GM18873 (cell line): Measurements from ENCODE around the gene BMP7.

Experiments
- ATAC-seq: cut with Tn5 transposase; IDR thresholded peaks from one replicate; pipeline ENCODE4 v1.9.1; 2021; ENCODE audit warnings: mild to moderate bottlenecking, moderate library complexity, moderate number of reproducible peaks; ENCODE audit not compliant: unreplicated experiment, low FRiP score

The BMP7 gene

DNA sequence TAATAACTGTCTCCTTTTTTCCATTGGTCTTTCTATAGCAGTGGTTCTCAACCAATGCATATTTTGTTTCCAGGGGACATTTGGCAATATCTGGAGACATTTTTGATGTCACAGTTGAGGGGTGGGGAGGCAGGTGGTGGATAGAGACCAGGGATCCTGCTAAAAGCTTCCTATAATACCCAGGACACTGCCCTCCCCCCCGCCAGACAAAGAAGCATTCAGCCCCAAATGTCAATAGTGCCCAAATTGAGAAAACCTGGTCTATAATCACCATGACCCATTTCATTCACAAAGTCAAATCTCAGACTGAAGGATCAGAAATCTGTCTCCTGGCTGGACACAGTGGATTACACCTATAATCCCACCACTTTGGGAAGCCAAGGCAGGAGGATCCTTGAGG lies 128.8 kb downstream of the BMP7 start:
- ATAC-seq, result no peak

DNA sequence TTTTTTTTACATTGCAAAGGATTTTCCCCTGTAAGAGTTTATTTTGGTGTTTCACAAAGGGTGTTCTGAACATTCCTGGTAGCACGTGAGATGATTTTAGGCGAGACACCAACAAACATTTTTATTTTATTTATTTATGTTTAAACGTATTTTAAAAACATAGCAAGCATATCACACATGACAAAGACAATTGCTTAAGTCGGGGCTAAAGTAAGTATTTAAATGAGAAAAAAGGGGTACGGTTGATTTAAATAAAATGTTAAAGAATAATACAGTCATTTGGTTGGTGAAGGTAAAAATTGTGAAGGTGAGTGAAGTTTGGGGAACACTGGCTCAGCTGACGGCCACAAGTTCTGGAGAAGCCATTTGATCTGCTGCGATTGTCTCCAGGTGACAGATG lies 129.7 kb downstream of the BMP7 start:
- no peak for ATAC-seq

DNA sequence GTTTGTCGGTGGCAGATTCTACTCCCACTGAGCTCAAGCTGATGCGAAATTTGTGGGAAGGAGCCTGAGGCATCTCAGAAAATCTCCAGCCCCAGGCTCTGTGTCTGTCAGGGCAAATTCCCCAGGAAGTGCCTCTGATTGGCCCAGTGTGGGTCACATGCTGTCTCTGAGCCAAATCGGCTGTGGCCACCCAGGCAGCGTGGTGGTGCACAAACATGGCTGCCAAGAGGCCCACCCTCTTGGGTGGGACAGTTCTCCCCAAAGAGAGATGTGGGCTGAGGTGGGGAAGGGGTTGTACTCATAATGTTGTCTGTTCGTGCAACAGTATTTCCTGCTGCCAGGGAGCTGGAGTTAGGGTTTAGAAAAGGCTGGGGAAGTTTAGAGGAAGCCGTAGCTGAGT lies 130.6 kb downstream of the BMP7 start:
- no peak for ATAC-seq

DNA sequence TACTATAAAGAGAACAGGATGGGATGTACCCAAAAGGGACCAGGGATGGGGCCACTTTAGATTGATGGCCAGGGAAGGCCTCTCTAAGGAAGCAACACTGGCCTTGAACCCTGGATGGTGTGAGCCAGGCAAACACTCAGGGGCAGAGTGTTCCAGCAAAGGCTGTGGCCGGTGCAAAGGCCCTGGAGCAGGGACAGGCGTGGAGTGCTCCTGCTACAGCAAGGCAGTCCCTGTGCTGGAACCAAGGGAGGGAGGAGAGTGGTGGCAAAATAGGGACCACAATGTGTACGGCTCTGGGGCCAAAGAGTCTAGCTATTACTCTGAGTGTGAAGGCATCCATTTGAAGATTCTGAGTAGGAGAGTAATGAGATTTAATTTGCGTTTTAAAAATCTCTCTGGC lies 131.6 kb downstream of the BMP7 start:
- ATAC-seq, result no peak

DNA sequence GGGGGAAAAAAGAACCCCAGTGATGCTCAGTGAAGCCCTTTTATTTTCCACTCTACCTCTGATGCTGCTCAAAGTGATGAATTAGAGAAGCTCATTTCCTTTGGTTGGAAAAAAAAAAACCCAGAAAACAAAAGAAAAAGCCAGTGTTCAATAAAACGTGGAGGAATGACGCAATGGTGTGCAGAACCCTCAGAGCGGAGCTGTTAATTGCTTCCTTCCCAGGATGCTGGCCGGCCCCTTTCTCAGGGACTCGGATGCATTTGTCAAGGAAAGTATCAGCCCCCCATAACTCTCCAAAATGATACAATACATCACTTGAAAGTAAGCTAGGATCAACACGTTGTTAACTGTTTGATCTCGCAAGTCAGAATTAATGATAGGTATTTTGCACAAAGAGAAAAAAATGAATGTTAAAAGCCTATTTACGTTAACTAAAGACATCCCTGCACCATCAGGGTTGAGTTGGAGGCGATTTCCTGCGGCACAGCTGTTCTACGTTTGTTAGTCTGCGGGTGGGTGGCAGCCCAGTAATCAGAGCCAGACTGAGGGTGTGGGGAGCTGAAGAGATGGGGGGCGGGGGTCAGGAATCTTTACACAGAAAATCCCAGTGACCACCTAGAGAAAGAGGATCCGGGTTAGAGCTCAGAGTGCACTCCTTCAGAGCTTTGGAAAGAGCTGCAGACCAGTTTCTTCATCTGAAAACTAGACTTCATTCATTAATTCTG lies 132.4 kb downstream of the BMP7 start:
- no peak for ATAC-seq

DNA sequence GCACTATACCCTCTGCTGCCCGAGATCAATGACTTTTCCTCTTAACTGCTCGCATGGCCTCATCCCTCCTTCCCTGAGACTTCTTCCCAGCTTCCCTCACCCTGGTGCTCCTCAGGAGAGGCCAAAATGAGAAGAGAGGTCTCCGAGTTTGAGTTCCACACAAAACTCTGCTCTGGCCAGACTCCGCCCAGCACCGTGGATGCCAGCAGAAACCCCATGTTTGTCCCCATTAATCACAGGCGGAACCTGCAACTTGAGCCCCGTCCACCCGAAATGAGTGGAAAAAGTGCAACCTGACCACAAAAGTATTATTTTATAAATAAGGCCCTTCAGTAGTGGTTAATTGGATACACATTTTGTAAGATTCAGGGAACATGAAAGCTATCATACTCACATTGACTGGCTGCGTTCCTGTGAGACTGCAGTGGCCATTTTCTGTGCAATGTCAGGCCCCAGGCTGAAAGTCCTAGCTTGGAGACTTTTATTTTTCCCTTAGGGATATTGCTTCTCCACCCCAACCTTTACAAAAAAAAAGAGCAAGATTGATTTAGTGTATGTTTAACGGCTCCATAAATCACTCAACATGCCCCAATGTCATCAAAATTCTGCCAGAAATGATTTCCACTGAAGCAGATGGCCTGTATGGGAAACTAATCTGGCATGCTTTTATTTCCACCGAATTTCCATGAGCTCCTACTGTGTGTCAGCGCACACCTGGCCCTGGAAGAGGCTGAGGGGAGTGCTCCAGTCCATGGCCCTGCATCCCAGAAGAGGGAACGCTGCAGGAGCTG lies 134.6 kb downstream of the BMP7 start:
- no peak for ATAC-seq

DNA sequence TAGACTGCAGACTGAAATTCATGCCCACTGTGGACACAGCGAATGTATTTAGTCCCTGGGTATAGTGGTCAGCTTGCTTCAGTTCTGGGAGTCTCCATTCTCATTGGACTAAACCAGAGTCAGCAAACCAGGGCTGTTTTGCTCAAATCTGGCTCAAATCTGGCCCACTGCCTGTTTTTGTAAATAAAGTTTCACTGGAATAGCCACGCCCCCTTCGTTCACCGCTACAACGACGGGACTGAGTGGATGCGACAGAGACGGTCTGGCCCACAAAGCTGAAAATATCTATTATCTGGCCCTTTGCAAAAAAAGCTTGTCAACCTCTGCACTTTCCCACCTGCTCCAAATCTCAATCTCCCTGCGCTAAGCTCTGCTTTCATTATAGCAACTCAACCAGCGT lies 135.4 kb downstream of the BMP7 start:
- no peak for ATAC-seq

DNA sequence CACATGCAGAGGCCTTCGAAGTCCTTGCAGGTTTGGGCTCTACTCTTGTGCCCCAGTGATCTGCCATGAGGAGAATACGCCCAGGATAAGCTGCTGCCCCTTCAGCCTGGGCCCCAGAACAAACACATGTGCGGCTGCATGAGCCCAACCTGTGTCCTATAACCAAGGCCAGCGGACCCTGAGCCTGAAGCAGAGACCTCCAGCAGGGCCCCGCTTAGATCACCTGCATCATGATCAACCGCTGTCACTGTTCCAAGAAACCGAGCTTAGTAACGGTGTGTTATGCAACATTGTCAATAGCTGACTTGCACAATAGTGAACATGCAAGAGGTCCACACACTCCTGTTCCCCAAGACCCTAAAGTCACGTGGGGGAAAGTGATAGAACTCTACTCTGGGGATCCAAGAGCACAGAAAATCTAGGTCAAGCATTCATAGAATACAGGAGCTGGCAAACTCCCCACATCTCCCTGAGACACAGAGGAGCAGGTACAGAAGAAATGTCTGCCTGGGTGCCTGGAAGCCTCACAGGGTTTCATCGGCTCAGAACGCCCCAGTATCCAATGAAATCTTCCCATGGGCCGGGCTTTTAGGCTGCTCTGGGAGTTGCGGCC lies 136.2 kb downstream of the BMP7 start:
- no peak for ATAC-seq

DNA sequence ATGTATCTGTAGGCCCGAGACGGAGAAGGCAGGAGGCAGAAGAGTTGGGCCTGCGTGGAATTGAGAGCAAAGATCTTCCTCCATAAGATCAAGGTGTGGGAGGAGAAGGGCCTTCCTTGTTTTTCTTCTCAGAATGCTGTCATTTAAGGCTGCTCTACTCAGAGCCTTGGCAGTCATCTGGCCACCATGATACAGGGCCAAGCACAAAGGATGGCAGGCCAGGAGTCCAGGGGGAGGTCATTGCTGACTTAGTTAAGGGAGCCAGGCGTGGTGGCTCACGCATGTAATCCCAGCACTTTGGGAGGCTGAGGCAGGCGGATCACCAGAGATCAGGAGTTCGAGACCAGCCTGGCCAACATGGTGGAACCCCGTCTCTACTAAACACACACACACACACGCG lies 137.1 kb downstream of the BMP7 start:
- no peak for ATAC-seq

DNA sequence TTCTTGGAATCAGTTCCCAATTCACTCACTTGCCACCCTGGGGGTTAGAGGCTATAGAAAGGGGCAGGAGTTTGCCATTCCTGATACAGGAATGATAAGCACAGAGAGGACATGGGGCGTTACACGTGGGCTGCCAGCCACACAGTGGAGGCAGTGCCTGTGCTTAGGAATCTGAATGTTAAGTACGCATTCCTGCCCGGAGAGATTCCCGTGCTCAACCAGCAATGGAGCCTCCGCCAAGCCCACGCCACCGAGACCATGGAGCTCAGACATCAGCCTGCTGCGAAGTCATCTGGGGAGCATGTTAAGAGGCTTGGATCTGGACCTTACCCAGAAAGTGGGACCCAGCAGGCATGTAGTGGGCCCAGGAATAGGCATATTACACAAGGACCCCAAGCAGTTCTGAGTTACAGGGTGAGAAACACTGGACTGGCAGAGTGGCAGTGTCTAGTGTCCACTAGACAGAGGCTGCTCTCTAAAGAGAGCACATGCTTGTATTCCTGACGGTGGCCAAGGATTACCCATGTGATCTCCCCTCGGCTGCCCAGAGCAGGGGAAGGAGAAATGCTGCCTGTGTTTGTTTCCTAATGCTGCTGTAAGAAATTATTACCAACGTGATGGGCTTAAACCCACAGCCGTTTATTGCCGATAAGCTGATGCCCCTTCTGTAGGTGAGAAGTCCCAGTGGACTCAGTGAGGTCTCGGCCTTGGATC lies 138.2 kb downstream of the BMP7 start:
- ATAC-seq, result no peak

DNA sequence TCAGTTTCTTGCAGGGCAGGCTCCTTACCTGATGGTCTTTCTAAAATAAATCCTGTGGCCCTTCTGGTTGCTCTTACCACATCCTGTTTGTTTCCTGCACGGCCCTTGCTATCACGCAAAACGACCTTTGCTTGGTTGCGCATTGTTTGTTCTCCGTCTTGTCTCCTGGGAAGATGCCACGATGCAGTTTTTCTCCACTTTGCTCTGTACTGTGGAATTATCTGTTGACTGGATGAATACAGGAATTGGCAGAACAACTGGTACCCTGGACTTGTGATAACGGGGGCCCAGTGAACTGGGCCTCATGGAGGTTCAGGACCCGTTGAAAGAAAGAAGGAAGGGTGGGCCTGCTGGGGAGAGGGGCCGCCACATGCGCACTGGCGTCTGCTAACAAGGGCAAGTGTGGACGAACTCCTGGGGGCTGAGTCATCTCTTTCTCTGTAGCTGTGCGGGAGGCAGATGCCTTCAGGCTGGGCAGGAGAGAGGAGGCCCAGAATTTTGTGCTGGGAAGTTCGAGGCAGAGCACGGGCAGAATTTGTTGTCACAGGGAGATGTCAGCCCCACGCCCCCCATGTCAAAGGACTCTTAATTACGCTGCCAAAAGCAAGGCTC lies 139.9 kb downstream of the BMP7 start:
- ATAC-seq, result no peak

DNA sequence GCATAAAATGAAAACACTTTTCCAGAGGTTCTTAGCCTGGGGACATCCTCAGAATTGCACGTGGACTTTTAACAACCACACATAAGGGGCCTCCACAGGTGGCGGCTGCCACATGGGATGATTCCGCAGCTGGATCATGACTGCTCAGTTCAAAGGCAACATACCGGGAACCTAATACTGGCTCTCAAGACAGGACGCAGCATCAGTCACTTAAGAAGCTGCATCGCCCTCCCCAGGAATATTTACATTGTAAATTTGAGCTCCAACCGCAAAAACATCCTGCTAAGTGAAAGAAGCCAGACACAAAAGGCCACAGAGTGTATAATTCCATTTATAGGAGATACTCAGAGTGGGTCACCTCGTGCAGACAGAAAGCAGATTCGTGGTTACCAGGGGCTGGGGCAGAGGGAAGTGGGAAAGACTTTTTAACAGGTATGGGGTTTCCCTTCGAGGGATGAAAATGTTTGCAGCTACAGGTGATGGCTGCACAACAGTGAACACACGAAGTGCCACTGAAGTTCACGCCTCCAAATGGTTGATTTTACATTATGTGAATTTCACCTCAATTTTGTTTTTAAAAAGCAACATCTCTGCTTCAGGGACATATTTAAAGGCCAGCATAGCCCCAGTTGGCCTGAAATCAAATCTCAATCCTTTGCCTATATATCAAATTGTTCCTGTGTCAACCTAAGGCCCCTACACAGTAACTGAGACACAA lies 141.5 kb downstream of the BMP7 start:
- no peak for ATAC-seq

DNA sequence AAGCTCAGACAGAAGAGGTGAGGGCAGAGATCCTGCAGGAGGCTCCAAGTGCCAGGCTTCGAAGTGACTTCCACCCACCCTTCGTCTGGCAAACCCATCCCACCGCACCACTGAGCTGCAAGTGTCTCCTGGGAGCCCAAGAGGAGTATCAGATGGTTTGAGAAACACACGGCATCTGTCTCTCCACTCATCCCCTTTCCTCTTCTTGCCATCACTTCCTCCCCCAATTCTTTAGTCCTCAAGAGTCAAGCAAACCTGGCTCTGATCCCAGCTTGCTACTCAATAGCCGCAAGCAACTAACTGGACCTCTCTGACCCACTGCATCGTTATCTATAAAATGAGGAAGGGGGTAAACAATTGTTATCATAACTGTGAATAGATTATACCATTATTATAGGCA lies 142.1 kb downstream of the BMP7 start:
- no peak for ATAC-seq

DNA sequence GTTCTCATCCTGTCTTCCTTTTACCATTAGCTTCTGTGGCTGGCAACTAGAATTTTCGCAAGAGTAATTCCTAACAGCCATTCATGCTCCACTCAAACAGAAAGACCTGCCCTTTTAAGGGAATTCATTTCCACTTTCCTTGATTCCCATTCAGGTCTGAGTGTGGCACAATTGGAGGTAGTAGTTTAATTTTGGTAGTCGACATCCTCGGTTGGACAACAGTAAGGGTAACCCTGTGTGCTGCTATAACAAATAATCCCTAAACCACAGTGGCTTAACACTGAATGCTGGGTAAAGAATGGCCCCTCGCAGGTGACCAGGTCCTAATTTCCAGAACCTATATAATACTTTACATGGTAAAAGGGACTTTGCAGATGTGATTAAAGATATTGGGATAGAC lies 142.9 kb downstream of the BMP7 start:
- no peak for ATAC-seq

DNA sequence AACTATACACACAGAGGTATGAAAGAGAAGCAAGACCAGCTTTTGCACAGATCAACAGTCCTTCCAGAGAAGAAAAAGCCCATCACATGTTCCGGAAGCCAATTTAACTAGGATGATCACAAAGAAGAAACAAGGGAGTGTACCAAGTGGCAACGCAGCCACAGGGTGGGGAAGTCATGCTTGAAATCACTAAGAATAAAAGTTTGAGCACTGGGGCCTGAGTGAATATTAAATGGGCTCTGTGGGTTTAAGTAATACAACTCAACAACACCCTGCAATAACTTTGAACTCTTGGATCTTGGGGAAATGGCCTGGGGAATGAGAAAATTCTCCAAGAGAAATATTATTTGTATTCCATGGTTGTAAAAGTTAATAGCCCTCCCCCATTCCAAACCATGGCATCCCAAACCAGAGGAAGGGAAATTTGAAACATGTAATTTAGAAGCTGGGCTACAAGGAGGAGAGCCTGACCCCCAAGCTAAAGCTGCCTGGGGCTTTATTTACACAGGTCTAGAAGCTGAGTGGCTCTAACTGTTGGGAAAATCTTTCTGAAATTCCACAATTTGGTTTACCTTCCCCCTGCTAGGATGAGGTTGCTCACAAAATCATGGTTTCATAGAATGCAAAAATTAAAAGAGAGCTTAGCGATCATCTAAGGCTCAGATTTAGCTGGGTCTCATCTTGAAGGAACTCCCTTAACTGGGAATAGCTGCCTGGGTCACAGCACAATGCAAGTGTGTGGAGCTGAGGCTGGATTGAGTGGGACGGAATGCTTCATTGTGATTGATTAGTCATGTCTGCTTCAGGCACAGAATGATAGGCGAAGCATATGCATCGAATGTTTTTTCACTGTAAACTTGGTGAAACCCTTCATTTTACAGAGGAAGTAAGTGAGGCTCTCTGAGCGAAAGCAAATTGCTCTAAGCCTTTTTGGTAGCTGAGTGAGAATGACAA lies 143.6 kb downstream of the BMP7 start:
- no peak for ATAC-seq

DNA sequence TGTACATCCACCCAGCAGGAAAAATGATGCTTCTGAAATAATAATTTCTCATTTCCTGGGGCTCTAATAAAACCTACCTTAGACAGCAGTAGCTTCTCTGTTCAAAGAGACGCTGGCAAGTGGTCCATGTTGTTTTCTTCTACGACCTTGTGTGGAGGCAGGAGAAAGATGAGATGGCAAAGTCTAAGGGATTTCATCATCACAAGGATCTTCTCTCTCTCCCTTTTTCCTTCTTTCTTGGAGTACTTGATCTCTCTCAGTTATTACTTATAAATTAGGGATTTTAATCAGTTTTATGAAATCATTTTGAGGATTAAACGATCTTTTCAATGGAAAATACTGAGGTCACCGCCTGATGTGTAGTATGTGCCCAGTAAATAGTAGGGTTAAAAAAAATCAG lies 147.5 kb downstream of the BMP7 start:
- no peak for ATAC-seq
